Amniotic stem cell (primary cell): ENCODE results near the gene BORCS5.

Experiments used
- DNase-seq: peaks from one replicate; lab custom pipeline; 2025; lab: John Stamatoyannopoulos, UW

Gene BORCS5

GRCh38 chr12:12513416-12514006, 156.6 kb downstream of the BORCS5 start:
- DNase-seq, result no peak

DNA sequence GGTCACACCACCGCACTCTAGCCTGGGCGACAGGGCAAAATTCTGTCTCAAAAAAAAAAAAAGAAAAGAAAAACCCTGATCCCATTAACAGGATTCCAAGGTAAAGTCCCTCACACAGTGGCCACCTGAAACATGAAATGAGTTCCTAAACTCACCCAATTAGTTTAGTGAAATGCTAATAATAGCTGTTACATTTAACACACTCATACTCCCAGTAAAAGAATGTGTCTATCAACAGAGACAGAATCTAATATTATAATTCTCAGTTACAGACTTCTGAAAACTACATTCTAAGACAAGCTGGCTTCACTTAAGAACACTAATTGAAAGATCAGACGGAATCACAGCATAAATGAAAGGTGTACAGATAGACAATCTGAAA, 161.6 kb downstream of the BORCS5 start:
- no peak for DNase-seq

DNA sequence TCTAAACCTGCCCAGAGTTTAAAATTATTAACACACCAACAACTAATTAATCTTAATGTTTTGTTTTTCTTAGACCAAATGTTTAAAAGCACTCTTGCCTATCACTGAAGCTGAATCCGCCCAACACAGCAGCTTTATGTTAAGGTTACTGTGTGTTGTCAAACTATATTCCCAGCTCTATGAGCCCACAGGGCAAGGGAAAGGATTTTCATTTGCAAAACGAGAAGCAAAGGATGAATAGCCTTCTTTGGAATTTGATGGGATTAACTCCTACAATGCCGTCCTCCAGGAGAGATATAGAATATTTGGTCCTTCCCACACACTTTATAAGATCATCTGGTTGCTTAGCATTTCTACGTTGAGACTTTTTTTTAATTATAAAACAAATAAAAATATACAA, 162.0 kb downstream of the BORCS5 start:
- no peak for DNase-seq
